Brain microvascular endothelial cell (primary cell): Measurements from ENCODE around the gene SLC16A6.
A peak's percentile ranks its signal among the peaks of the same experiment; 100 is the strongest.
"Not testable (repeated sequence)": the region's sequence is repeated elsewhere in the genome, so short reads cannot be mapped to it uniquely, and the experiment has no call there.

Experiments
- DNase-seq: peaks from one replicate; pipeline ENCODE4 v3.0.0-alpha.2; 2020
- H3K27ac ChIP-seq: fragments of 250-450 bp; sonication (Bioruptor Pico); 2 replicates; pipeline ENCODE4 v1.5.1; 2020; ENCODE audit warnings: mild to moderate bottlenecking, moderate library complexity
- H3K27me3 ChIP-seq: fragments of 250-450 bp; sonication (Bioruptor Pico); replicated peaks from 2 replicates; pipeline ENCODE4 v1.5.1; 2020; ENCODE audit warnings: mild to moderate bottlenecking
- H3K36me3 ChIP-seq: fragments of 250-450 bp; sonication (Bioruptor Pico); replicated peaks from 2 replicates; pipeline ENCODE4 v1.5.1; 2020; ENCODE audit warnings: mild to moderate bottlenecking
- H3K4me3 ChIP-seq: 2 replicates; pipeline ENCODE4 v1.5.1; 2011; ENCODE audit warnings: low read depth, mild to moderate bottlenecking, control low read depth, low read length, moderate library complexity
- CTCF ChIP-seq: IDR thresholded peaks from 2 replicates; pipeline ENCODE4 v1.5.1; 2011; ENCODE audit warnings: low read depth, mild to moderate bottlenecking, moderate library complexity, low read length, control low read depth, inconsistent platforms; ENCODE audit errors: missing control alignments
- in situ Hi-C: cut with HindIII; loops from 2 replicates; pipeline ENCODE4 v1.10.0; 2017; ENCODE audit warnings: low sequenced_read_pairs, low pct_ligation_motif_present

Gene SLC16A6

GRCh38 chr17:68318103-68318991, 27.4 kb upstream of the SLC16A6 start:
- DNase-seq, result peak; percentile 82
- TF ChIP-seq CTCF, result no peak
- H3K4me3 ChIP-seq, result no peak overlapping the region
- H3K36me3 ChIP-seq, result no peaks in the 10 kb centered on the region
- in situ Hi-C loops, result no loop called here
- H3K27ac ChIP-seq, result no peak overlapping the region
- no peaks in the 10 kb centered on the region for H3K27me3 ChIP-seq

GRCh38 chr17:68317458-68317857, 26.5 kb upstream of the SLC16A6 start:
- in situ Hi-C loops, result no loop called here
- H3K4me3 ChIP-seq, result no peak overlapping the region
- no peaks in the 10 kb centered on the region for H3K27me3 ChIP-seq
- DNase-seq, result no peak
- no peak for TF ChIP-seq CTCF
- H3K27ac ChIP-seq, result no peak overlapping the region
- H3K36me3 ChIP-seq, result no peaks in the 10 kb centered on the region

GRCh38 chr17:68315930-68316329, 25.0 kb upstream of the SLC16A6 start:
- no peak for DNase-seq
- no peak overlapping the region for H3K27ac ChIP-seq
- in situ Hi-C loops, result no loop called here

GRCh38 chr17:68314916-68315535, 24.1 kb upstream of the SLC16A6 start:
- no peak for DNase-seq
- Histone ChIP-seq H3K27ac (no peak overlapping the region), H3K4me3 (no peak overlapping the region), H3K27me3 (no peaks in the 10 kb centered on the region), H3K36me3 (no peaks in the 10 kb centered on the region)
- TF ChIP-seq CTCF, result no peak
- in situ Hi-C loops, result no loop called here

More at GRCh38 chr17:68315930-68316329, 25.0 kb upstream of the SLC16A6 start:
- Histone ChIP-seq H3K36me3 (no peaks in the 10 kb centered on the region), H3K27me3 (no peaks in the 10 kb centered on the region), H3K4me3 (no peak overlapping the region)
- no peak for TF ChIP-seq CTCF

- Histone ChIP-seq H3K27ac (no peak overlapping the region), H3K27me3 (no peaks in the 10 kb centered on the region), H3K4me3 (no peak overlapping the region), H3K36me3 (no peaks in the 10 kb centered on the region)
- in situ Hi-C loops, result no loop called here
- no peak for TF ChIP-seq CTCF
- DNase-seq, result no peak
Measured at GRCh38 chr17:68310152-68310551, 19.2 kb upstream of the SLC16A6 start.

- H3K27ac ChIP-seq, in situ Hi-C loops, H3K4me3 ChIP-seq, DNase-seq, H3K36me3 ChIP-seq, H3K27me3 ChIP-seq: not testable (repeated sequence)
Measured at GRCh38 chr17:68309066-68309670, 18.2 kb upstream of the SLC16A6 start.

- H3K4me3 ChIP-seq, in situ Hi-C loops: not testable (repeated sequence)
Measured at GRCh38 chr17:68308486-68308885, 17.6 kb upstream of the SLC16A6 start.

More at GRCh38 chr17:68308486-68308885, 17.6 kb upstream of the SLC16A6 start:
- not testable (repeated sequence) for H3K27me3 ChIP-seq, H3K27ac ChIP-seq, DNase-seq, H3K36me3 ChIP-seq
